Vagina (tissue), 2 donors: ENCODE data around the gene CRY1.

Source experiments
- POLR2AphosphoS5 ChIP-seq, 2 donors: sonication (generic); formaldehyde crosslinking; IDR thresholded peaks; one replicate each; pipeline ENCODE4 v1.9.0; 2017; ENCODE audit warnings: antibody characterized with exemption in 2 of 2, mild to moderate bottlenecking in 2 of 2, low read depth in 1 of 2; ENCODE audit not compliant: insufficient read depth in 1 of 2
- TF ChIP-seq, protein P1 (sequence below), 3 experiments: fragments of 450-650 bp in 2 of 3; fragments of 200-600 bp in 1 of 3; sonication (generic) in 1 of 3; IDR thresholded peaks; one replicate each; pipeline ENCODE4 v1.5.1; 2017 to 2019; ENCODE audit warnings: antibody characterized with exemption in 3 of 3, mild to moderate bottlenecking in 2 of 3, moderate library complexity in 2 of 3

- TF ChIP-seq, protein P1, sequence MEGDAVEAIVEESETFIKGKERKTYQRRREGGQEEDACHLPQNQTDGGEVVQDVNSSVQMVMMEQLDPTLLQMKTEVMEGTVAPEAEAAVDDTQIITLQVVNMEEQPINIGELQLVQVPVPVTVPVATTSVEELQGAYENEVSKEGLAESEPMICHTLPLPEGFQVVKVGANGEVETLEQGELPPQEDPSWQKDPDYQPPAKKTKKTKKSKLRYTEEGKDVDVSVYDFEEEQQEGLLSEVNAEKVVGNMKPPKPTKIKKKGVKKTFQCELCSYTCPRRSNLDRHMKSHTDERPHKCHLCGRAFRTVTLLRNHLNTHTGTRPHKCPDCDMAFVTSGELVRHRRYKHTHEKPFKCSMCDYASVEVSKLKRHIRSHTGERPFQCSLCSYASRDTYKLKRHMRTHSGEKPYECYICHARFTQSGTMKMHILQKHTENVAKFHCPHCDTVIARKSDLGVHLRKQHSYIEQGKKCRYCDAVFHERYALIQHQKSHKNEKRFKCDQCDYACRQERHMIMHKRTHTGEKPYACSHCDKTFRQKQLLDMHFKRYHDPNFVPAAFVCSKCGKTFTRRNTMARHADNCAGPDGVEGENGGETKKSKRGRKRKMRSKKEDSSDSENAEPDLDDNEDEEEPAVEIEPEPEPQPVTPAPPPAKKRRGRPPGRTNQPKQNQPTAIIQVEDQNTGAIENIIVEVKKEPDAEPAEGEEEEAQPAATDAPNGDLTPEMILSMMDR (IDR thresholded peaks at IDR 0.05), result no peak
- TF ChIP-seq POLR2AphosphoS5 (IDR thresholded peaks at IDR 0.05; ENCODE audit: insufficient read depth in 1 of 2, low read depth in 1 of 2), result no peak
Observed at GRCh38 chr12:106956048-106956578, 137.2 kb downstream of the CRY1 start.
